Colon (tissue), 2 donors: ENCODE data around the gene RNLS.
"Not testable (repeated sequence)": the region's sequence is repeated elsewhere in the genome, so short reads cannot be mapped to it uniquely, and the experiment has no call there.

Experiments used
- FAIRE-seq: peaks from 2 replicates; lab custom pipeline; 2012; peaks lifted over from hg19 to GRCh38; lab: Jason Lieb, UNC
- donor health status: control.
- donor health status: control.

Gene RNLS

GRCh38 chr10:88386821-88387773 is 196.0 kb downstream of the RNLS start:
- peak; percentile 68 for FAIRE-seq

GRCh38 chr10:88386204-88386788 is 196.8 kb downstream of the RNLS start:
- FAIRE-seq = peak; percentile 94

GRCh38 chr10:88385601-88386203 is 197.4 kb downstream of the RNLS start:
- no peak for FAIRE-seq

GRCh38 chr10:88383276-88383675 is 199.8 kb downstream of the RNLS start:
- FAIRE-seq = no peak

- FAIRE-seq = no peak
Observed at GRCh38 chr10:88382699-88383098, 200.4 kb downstream of the RNLS start.

GRCh38 chr10:88379575-88379974 is 203.5 kb downstream of the RNLS start:
- no peak for FAIRE-seq

- peak; percentile 18 for FAIRE-seq
Observed at GRCh38 chr10:88377510-88377909, 205.6 kb downstream of the RNLS start.

- peak; percentile 47 for FAIRE-seq
Observed at GRCh38 chr10:88374392-88375175, 208.5 kb downstream of the RNLS start.

GRCh38 chr10:88372881-88373592 is 210.1 kb downstream of the RNLS start:
- peak; percentile 91 for FAIRE-seq

- no peak for FAIRE-seq
Observed at GRCh38 chr10:88372051-88372715, 210.9 kb downstream of the RNLS start.

- FAIRE-seq = no peak
Observed at GRCh38 chr10:88370713-88371112, 212.4 kb downstream of the RNLS start.

- no peak for FAIRE-seq
Observed at GRCh38 chr10:88366772-88367171, 216.3 kb downstream of the RNLS start.

GRCh38 chr10:88361995-88362807 is 220.9 kb downstream of the RNLS start:
- no peak for FAIRE-seq

- FAIRE-seq = no peak
Observed at GRCh38 chr10:88361494-88361893, 221.6 kb downstream of the RNLS start.

- FAIRE-seq = not testable (repeated sequence)
Observed at GRCh38 chr10:88355750-88356149, 227.4 kb downstream of the RNLS start.

- FAIRE-seq = no peak
Observed at GRCh38 chr10:88347597-88348304, 235.4 kb downstream of the RNLS start.

GRCh38 chr10:88347022-88347421 is 236.1 kb downstream of the RNLS start:
- no peak for FAIRE-seq

GRCh38 chr10:88346144-88346977 is 236.8 kb downstream of the RNLS start:
- FAIRE-seq = no peak
